GM23248 (cell line): Measurements from ENCODE around the gene TMPRSS11B.

Experiments used
- EZH2 ChIP-seq: fragments of 200-600 bp; sonication (generic); IDR thresholded peaks from 2 replicates; pipeline ENCODE4 v1.6.1; 2018; ENCODE audit warnings: antibody characterized with exemption, mild to moderate bottlenecking; ENCODE audit not compliant: insufficient read depth, poor library complexity, severe bottlenecking
- EZH2phosphoT487 ChIP-seq: fragments of 200-600 bp; sonication (generic); IDR thresholded peaks from 2 replicates; pipeline ENCODE4 v1.6.1; 2018; ENCODE audit warnings: antibody characterized with exemption, moderate library complexity, mild to moderate bottlenecking, low read depth; ENCODE audit not compliant: insufficient read depth

GRCh38 chr4:68209003-68209402 is 36.5 kb downstream of the TMPRSS11B start:
- no peak for TF ChIP-seq EZH2phosphoT487
- TF ChIP-seq EZH2 = no peak
